ENCODE results near the gene NOD1. TPM values are rescaled to one million over a fixed set of nuclear protein-coding genes. Genes with fewer than 3 reads are reported as not detected.

Gene NOD1
- total RNA-seq, 5 donors from 2014 or later (not counting 1 experiment from before 2014, with no cell fraction given), result 15.6 to 24.6 (median 19.4) TPM

- ChIA-PET CTCF (no interaction called here), POLR2A (interaction anchor here in 1 of 2 donors (0.5 kb wide), 1 partner anchor 378 kb away, joined by 6 read pairs; no protein-coding TSS in a partner anchor)
- no peaks in the 10 kb centered on the region for H3K9me3 Mint-ChIP-seq
- Histone ChIP-seq H3K36me3 (ENCODE audit: control insufficient read depth in 2 of 2, extremely low read depth in 1 of 2, insufficient read depth in 1 of 2, low read length in 1 of 2) (no peaks in the 10 kb centered on the region), H3K27ac (ENCODE audit: low read length) (no peak overlapping the region), H3K4me1 (ENCODE audit: control insufficient read depth in 1 of 2, extremely low read depth in 1 of 2, insufficient read depth in 2 of 2, low read length in 2 of 2) (no peaks in the 10 kb centered on the region), H3K4me3 (ENCODE audit: control insufficient read depth in 1 of 2, extremely low read depth in 1 of 2, low read length in 1 of 2) (no peak overlapping the region), H3K9me3 (no peaks in the 10 kb centered on the region), H3K27me3 (replicated peaks in 1 of 2; ENCODE audit: control insufficient read depth in 2 of 2, extremely low read depth in 1 of 2, insufficient read depth in 2 of 2, low read length in 1 of 2) (peaks cover 0 to 3% of the 10 kb centered on the region in 2 experiments)
- 67% methylated on average over 1 of the region's 2 CpGs for WGBS (ENCODE audit: insufficient coverage)
- H3K27ac Mint-ChIP-seq, result no peak overlapping the region
- H3K4me3 Mint-ChIP-seq, result no peak overlapping the region
- H3K36me3 Mint-ChIP-seq, result peaks cover 4% of the 10 kb centered on the region
- no peak for DNase-seq
- no peaks in the 10 kb centered on the region for H3K27me3 Mint-ChIP-seq
- H3K4me1 Mint-ChIP-seq, result no peaks in the 10 kb centered on the region
- ATAC-seq (replicated peaks in 1 of 4), result no peak
These were observed 67.4 kb downstream of the NOD1 start for GRCh38 chr7:30411173-30411572.

GRCh38 chr7:30406664-30407425 is 71.7 kb downstream of the NOD1 start:
- peaks cover 17% of the 10 kb centered on the region for H3K36me3 Mint-ChIP-seq
- POLR2A ChIA-PET, result no interaction called here
- H3K27me3 Mint-ChIP-seq, result no peaks in the 10 kb centered on the region
- no peak overlapping the region for H3K4me3 ChIP-seq (ENCODE audit: control insufficient read depth in 1 of 2, extremely low read depth in 1 of 2, low read length in 1 of 2)
- H3K9me3 Mint-ChIP-seq, result no peaks in the 10 kb centered on the region
- ATAC-seq (replicated peaks in 1 of 4) (no peak), DNase-seq (no peak)
- no peaks in the 10 kb centered on the region for H3K4me1 ChIP-seq (ENCODE audit: control insufficient read depth in 1 of 2, extremely low read depth in 1 of 2, insufficient read depth in 2 of 2, low read length in 2 of 2)
- H3K27me3 ChIP-seq (replicated peaks in 1 of 2; ENCODE audit: control insufficient read depth in 2 of 2, extremely low read depth in 1 of 2, insufficient read depth in 2 of 2, low read length in 1 of 2), result no peaks in the 10 kb centered on the region
- CTCF ChIA-PET, result interaction anchor here in 1 of 2 donors (0.7 to 1.0 kb wide), 3 partner anchors 16 to 131 kb away, joined by 3 read pairs; no protein-coding TSS in a partner anchor
- H3K9me3 ChIP-seq, result no peaks in the 10 kb centered on the region
- 100% methylated on average over 4 of the region's 13 CpGs for WGBS (ENCODE audit: insufficient coverage)
- no peak overlapping the region for H3K27ac Mint-ChIP-seq
- H3K4me1 Mint-ChIP-seq, result peaks cover 0 to 2% (median 0%) of the 10 kb centered on the region in 3 donors
- peaks cover 3 to 5% of the 10 kb centered on the region in 2 donors for H3K36me3 ChIP-seq (ENCODE audit: control insufficient read depth in 2 of 2, extremely low read depth in 1 of 2, insufficient read depth in 1 of 2, low read length in 1 of 2)
- no peak overlapping the region for H3K4me3 Mint-ChIP-seq
- H3K27ac ChIP-seq (ENCODE audit: low read length), result no peak overlapping the region

- Mint-ChIP-seq H3K36me3 (peaks cover 13% of the 10 kb centered on the region), H3K4me1 (peaks cover 0 to 6% (median 0%) of the 10 kb centered on the region in 3 donors), H3K27ac (no peak overlapping the region), H3K27me3 (no peaks in the 10 kb centered on the region), H3K9me3 (no peaks in the 10 kb centered on the region), H3K4me3 (no peak overlapping the region)
- DNase-seq (no peak), ATAC-seq (replicated peaks in 1 of 4) (no peak)
- H3K9me3 ChIP-seq, result no peaks in the 10 kb centered on the region
- H3K27me3 ChIP-seq (replicated peaks in 1 of 2; ENCODE audit: control insufficient read depth in 2 of 2, extremely low read depth in 1 of 2, insufficient read depth in 2 of 2, low read length in 1 of 2), result no peaks in the 10 kb centered on the region
- H3K27ac ChIP-seq (ENCODE audit: low read length), result no peak overlapping the region
- POLR2A ChIA-PET, result no interaction called here
- no CpG with 5 or more reads among the region's 2 CpGs for WGBS (ENCODE audit: insufficient coverage)
- CTCF ChIA-PET, result no interaction called here
- H3K36me3 ChIP-seq (ENCODE audit: control insufficient read depth in 2 of 2, extremely low read depth in 1 of 2, insufficient read depth in 1 of 2, low read length in 1 of 2), result peaks cover 3 to 5% of the 10 kb centered on the region in 2 donors
- H3K4me3 ChIP-seq (ENCODE audit: control insufficient read depth in 1 of 2, extremely low read depth in 1 of 2, low read length in 1 of 2), result no peak overlapping the region
- no peaks in the 10 kb centered on the region for H3K4me1 ChIP-seq (ENCODE audit: control insufficient read depth in 1 of 2, extremely low read depth in 1 of 2, insufficient read depth in 2 of 2, low read length in 2 of 2)
These were observed 73.4 kb downstream of the NOD1 start for GRCh38 chr7:30405179-30405578.

- WGBS (ENCODE audit: insufficient coverage), result 100% methylated on average over 1 of the region's 3 CpGs
- CTCF ChIA-PET, result no interaction called here
These were observed 75.1 kb downstream of the NOD1 start for GRCh38 chr7:30403477-30403876.

GRCh38 chr7:30396389-30396788 is 82.2 kb downstream of the NOD1 start:
- ChIA-PET CTCF (no interaction called here), POLR2A (interaction anchor here in 1 of 2 donors (0.8 kb wide), 1 partner anchor 177 kb away, joined by 3 read pairs; no protein-coding TSS in a partner anchor)
- no peak overlapping the region for H3K4me3 Mint-ChIP-seq
- H3K36me3 Mint-ChIP-seq, result peaks cover 14% of the 10 kb centered on the region
- no CpG with 5 or more reads among the region's 7 CpGs for WGBS (ENCODE audit: insufficient coverage)
- no peaks in the 10 kb centered on the region for H3K27me3 ChIP-seq (replicated peaks in 1 of 2; ENCODE audit: control insufficient read depth in 2 of 2, extremely low read depth in 1 of 2, insufficient read depth in 2 of 2, low read length in 1 of 2)
- no peak for DNase-seq
- no peaks in the 10 kb centered on the region for H3K4me1 Mint-ChIP-seq
- ATAC-seq (replicated peaks in 1 of 4), result no peak
- H3K9me3 ChIP-seq, result no peaks in the 10 kb centered on the region
- no peaks in the 10 kb centered on the region for H3K4me1 ChIP-seq (ENCODE audit: control insufficient read depth in 1 of 2, extremely low read depth in 1 of 2, insufficient read depth in 2 of 2, low read length in 2 of 2)
- H3K27ac Mint-ChIP-seq, result no peak overlapping the region
- no peak overlapping the region for H3K27ac ChIP-seq (ENCODE audit: low read length)
- no peaks in the 10 kb centered on the region for H3K36me3 ChIP-seq (ENCODE audit: control insufficient read depth in 2 of 2, extremely low read depth in 1 of 2, insufficient read depth in 1 of 2, low read length in 1 of 2)
- H3K27me3 Mint-ChIP-seq, result no peaks in the 10 kb centered on the region
- no peak overlapping the region for H3K4me3 ChIP-seq (ENCODE audit: control insufficient read depth in 1 of 2, extremely low read depth in 1 of 2, low read length in 1 of 2)
- no peaks in the 10 kb centered on the region for H3K9me3 Mint-ChIP-seq

More at GRCh38 chr7:30403477-30403876, 75.1 kb downstream of the NOD1 start:
- no peak overlapping the region for H3K27ac ChIP-seq (ENCODE audit: low read length)
- H3K27me3 ChIP-seq (replicated peaks in 1 of 2; ENCODE audit: control insufficient read depth in 2 of 2, extremely low read depth in 1 of 2, insufficient read depth in 2 of 2, low read length in 1 of 2), result no peaks in the 10 kb centered on the region
- POLR2A ChIA-PET, result no interaction called here
- peaks cover 3 to 5% of the 10 kb centered on the region in 2 donors for H3K36me3 ChIP-seq (ENCODE audit: control insufficient read depth in 2 of 2, extremely low read depth in 1 of 2, insufficient read depth in 1 of 2, low read length in 1 of 2)
- H3K9me3 Mint-ChIP-seq, result no peaks in the 10 kb centered on the region
- ATAC-seq (replicated peaks in 1 of 4) (no peak), DNase-seq (no peak)
- H3K9me3 ChIP-seq, result no peaks in the 10 kb centered on the region
- no peaks in the 10 kb centered on the region for H3K27me3 Mint-ChIP-seq
- peaks cover 0 to 6% (median 0%) of the 10 kb centered on the region in 3 donors for H3K4me1 Mint-ChIP-seq
- peaks cover 13% of the 10 kb centered on the region for H3K36me3 Mint-ChIP-seq
- H3K4me3 Mint-ChIP-seq, result no peak overlapping the region
- H3K27ac Mint-ChIP-seq, result no peak overlapping the region
- H3K4me3 ChIP-seq (ENCODE audit: control insufficient read depth in 1 of 2, extremely low read depth in 1 of 2, low read length in 1 of 2), result no peak overlapping the region
- no peaks in the 10 kb centered on the region for H3K4me1 ChIP-seq (ENCODE audit: control insufficient read depth in 1 of 2, extremely low read depth in 1 of 2, insufficient read depth in 2 of 2, low read length in 2 of 2)

- Histone ChIP-seq H3K4me3 (ENCODE audit: control insufficient read depth in 1 of 2, extremely low read depth in 1 of 2, low read length in 1 of 2) (no peak overlapping the region), H3K36me3 (ENCODE audit: control insufficient read depth in 2 of 2, extremely low read depth in 1 of 2, insufficient read depth in 1 of 2, low read length in 1 of 2) (no peaks in the 10 kb centered on the region), H3K9me3 (no peaks in the 10 kb centered on the region), H3K27me3 (replicated peaks in 1 of 2; ENCODE audit: control insufficient read depth in 2 of 2, extremely low read depth in 1 of 2, insufficient read depth in 2 of 2, low read length in 1 of 2) (no peaks in the 10 kb centered on the region), H3K4me1 (ENCODE audit: control insufficient read depth in 1 of 2, extremely low read depth in 1 of 2, insufficient read depth in 2 of 2, low read length in 2 of 2) (no peaks in the 10 kb centered on the region), H3K27ac (ENCODE audit: low read length) (no peak overlapping the region)
- Mint-ChIP-seq H3K27me3 (no peaks in the 10 kb centered on the region), H3K4me1 (no peaks in the 10 kb centered on the region), H3K9me3 (no peaks in the 10 kb centered on the region), H3K36me3 (peaks cover 14% of the 10 kb centered on the region), H3K27ac (no peak overlapping the region), H3K4me3 (no peak overlapping the region)
- 80% methylated on average over 1 of the region's 4 CpGs for WGBS (ENCODE audit: insufficient coverage)
- no peak for DNase-seq
- POLR2A ChIA-PET, result interaction anchor here in 1 of 2 donors (0.8 kb wide), 1 partner anchor 178 kb away, joined by 3 read pairs; no protein-coding TSS in a partner anchor
- CTCF ChIA-PET, result no interaction called here
- no peak for ATAC-seq (replicated peaks in 1 of 4)
These were observed 82.9 kb downstream of the NOD1 start for GRCh38 chr7:30395676-30396075.
